Stimulated activated CD8-positive, alpha-beta memory T cell treated with anti-CD3 and anti-CD28 coated beads, Interleukin-7, amount 100 ng/mL, for 1 hour (primary cell): ENCODE results near the gene MAP4.
"Not testable (repeated sequence)": the region's sequence is repeated elsewhere in the genome, so short reads cannot be mapped to it uniquely, and the experiment has no call there.

Source experiments
- DNase-seq, 2 donors: peaks; one replicate each; pipeline ENCODE4 v3.0.0-alpha.2; 2020; ENCODE audit warnings: low read depth in 2 of 2

Gene MAP4

DNA sequence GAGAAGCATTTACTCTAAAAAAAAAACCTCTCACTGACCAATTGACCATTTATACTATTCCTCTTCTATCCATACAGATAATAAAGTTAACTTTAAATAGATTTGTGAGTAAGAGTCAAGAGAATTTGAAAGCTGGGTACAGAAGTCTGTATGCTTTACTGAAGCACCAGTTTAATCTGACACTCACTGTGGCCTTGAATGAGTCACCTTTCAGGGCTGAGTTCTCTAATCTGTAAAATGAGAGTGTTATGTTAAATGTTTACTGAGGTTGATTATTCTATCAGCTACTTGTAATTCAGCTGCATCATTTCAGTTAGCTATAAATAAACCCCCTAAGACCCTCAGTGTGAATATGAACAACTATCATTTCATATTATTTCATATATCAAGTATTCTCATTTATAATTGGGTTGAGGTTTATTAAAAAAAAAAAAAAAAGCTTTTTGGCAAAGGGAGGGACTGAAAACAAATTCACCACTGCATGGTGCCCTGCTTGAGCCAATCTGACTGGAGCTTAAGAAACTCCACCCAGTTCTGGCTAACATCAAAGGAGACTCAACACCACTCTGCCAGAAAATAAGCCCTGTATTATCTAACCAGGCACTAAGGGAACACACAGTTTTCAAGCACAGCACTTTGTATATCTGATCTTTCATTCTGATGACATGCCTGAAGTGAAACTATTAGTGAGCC, 2.8 kb downstream of the MAP4 start:
- no peak for DNase-seq

DNA sequence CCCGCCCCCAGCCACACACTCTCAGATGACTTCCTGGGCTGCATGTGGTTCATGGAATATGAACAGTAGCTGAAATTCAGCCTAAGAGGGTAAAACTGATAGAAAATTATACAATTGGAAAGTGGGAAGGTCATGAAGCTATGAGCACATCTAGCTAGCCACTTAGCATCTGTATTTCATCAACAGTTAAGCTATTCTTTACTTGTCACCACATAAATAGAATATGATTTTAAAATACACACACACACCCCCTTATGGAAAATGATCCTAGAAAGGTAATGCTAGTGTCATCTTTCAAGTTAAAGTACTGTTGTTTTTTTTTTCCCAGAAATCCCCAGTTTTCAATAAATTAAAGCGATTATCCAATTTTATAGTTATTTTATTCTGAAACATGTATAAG, 3.6 kb downstream of the MAP4 start:
- no peak for DNase-seq

DNA sequence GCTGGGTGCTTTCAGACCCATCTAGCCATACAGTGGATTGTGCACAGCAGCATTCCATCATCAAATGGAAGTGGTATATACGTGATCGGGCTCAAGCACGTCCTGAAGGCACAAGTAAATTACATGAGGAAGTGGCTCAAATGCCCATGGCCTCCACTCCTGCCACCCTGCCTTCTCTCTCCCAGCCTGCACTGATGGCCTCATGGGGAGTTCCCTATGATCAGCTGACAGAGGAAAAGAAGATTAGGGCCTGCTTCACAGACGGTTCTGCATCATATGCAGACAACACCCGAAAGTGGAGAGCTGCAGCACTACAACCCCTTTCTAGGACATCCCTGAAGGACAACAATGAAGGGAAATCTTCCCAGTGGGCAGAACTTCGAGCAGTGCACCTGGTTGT, 8.2 kb downstream of the MAP4 start:
- not testable (repeated sequence) for DNase-seq

GRCh38 chr3:48007361-48007760, 8.9 kb downstream of the MAP4 start:
- DNase-seq: not testable (repeated sequence)

DNA sequence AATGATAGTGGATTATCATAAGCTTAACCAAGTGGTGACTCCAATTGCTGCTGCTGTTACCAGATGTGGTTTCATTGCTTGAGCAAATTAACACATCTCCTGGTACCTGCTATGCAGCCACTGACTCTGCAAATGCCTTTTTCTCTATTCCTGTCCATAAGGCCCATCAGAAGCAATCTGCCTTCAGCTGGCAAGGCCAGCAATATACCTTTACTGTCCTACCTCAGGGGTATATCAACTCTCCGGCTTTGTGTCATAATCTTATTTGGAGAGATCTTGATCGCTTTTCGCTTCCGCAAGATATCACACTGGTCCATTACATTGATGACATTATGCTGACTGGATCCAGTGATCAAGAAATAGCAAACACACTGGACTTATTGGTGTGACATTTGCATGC, 9.4 kb downstream of the MAP4 start:
- not testable (repeated sequence) for DNase-seq

- DNase-seq: no peak
Observed at GRCh38 chr3:48004694-48005093, 11.5 kb downstream of the MAP4 start.

DNA sequence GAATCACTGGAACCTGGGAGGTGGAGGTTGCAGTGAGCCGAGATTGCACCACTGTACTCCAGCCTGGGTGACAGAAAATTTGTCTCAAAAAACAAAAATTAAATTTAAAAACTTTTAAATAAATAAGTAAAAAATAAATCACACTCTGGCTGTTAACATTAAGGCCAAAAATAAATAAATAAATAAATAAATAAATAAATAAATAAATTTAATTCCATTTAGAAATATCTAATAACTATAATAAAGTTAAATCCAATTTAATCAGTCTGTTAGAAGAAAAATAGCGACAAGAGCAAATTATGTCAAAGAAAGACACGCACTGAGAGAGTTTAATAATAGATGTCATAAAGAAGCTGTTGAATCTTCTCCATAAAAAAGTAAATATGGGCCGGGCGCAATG, 13.4 kb downstream of the MAP4 start:
- no peak for DNase-seq

DNA sequence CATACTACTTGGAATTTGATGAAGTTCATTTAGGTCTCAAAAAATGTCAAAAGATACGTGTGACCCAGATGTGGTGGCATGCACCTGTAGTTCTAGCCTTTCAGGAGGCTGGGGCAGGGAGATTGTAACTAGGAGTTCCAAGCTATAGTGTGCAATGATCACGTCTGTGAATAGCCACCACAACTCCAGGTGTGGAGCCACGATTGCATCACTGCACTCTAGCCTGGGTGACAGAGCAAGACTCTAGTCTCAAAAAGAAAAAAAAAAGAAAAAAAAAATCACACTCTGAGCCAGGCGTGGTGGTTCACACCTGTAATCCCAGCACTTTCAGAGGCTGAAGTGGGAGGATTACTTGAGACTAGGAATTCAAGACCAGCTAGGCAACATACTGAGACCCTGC, 14.2 kb downstream of the MAP4 start:
- DNase-seq: no peak

- no peak for DNase-seq
Observed at GRCh38 chr3:48000212-48000611, 16.0 kb downstream of the MAP4 start.

- DNase-seq: no peak
Observed at GRCh38 chr3:47996440-47996839, 19.8 kb downstream of the MAP4 start.

- DNase-seq: no peak
Observed at GRCh38 chr3:47994180-47994579, 22.0 kb downstream of the MAP4 start.

DNA sequence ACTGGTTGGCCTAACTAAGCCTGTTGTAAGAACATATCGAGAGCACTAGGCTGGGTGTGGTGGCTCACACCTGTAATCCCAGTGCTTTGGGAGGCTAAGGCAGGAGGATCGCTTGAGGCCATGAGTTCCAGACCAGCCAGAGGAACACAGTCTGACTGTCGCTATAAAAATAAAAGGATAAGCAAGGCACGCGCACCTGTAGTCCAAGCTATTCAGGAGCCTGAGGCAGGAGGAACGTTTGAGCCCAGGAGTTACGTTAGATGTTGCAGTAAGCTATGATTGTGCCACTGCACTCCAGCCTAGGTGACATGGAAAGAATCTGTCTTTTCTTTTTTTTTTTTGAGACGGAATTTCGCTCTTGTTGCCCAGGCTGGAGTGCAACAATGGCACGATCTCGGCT, 24.9 kb downstream of the MAP4 start:
- no peak for DNase-seq

DNA sequence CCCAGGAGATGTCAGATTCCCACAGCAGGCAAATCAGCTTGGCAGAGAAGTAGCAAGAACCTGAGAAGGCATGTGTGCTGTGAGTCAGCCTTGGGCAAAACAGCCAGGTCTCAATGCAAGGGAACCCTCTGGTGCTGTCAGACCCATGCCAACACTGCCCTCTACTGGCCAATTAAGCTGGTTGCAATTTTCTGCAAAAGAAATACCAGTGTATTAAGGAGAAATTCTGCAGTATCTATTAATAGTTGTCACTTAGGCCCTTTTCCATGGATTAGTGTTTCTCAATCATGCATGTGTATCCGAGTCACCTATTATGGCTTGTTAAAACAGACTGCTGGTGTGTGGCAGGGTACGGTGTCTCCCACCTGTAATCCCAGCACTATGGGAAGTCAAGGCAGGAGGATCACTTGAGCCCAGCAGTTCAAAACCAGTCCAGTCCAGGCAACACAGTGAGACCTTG, 26.2 kb downstream of the MAP4 start:
- peak; percentile 25 to 38 for DNase-seq

GRCh38 chr3:47985381-47985780, 30.8 kb downstream of the MAP4 start:
- DNase-seq: no peak

GRCh38 chr3:47984075-47984728, 32.0 kb downstream of the MAP4 start:
- DNase-seq: no peak

DNA sequence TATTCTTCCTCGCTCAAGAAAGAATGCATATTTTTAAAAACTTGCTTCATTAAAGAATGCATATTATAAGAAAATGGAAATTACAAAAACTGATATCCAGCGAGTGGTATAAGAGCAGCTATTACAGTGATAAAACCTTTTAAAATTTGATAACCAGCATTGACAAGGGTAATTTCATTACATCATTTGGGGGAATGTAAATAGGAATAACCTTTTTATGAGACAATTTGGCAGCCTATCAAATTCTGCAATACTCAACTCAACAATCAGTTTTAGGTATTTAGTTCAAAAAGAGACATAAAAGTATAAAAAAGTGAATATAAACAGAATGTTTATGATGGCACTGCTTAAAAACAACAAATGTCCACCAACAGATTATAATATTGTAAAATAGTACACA, 35.4 kb downstream of the MAP4 start:
- no peak for DNase-seq

GRCh38 chr3:47979070-47979469, 37.1 kb downstream of the MAP4 start:
- no peak for DNase-seq

DNA sequence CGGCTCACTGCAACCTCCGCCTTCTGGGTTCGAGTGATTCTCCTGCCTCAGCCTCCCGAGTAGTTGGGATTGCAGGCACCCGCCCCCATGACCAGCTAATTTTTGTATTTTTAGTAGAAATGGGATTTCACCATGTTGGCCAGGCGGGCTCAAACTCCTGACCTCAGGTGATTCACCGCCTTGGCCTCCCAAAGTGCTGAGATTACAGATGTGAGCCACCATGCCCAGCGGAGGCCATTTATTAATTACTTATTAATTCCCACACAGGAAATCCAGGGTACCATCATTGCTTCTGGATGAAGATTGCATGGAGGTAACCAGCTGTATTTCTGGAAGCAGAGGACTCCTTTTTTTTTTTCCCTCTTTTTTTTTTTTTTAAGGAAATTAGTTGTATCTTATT, 37.8 kb downstream of the MAP4 start:
- no peak for DNase-seq

- no peak for DNase-seq
Observed at GRCh38 chr3:47976135-47976732, 40.0 kb downstream of the MAP4 start.

DNA sequence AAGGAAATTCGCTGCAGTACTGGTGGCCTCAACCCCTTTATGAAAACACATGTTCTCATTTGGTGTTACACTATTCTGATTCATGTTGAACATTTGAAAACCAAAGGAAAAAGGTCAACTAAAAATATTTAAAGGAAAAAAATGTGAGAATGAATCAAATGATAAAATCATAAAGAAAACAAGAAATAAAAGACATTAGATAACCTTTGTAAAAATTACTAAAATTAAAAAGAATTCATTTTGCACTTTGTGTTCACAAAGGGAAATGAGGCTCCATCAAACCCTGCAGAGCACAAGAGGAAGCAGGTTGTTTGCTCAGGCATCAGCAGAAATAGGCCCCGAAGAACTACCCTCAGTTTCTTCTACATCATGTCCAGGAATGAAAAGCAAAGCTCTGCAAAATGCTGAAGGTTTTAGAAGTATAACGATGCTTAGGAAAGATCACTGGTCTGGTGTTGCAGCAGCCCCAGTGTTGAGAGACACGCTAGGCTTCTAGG, 41.2 kb downstream of the MAP4 start:
- no peak for DNase-seq

GRCh38 chr3:47971081-47971480, 45.1 kb downstream of the MAP4 start:
- no peak for DNase-seq

DNA sequence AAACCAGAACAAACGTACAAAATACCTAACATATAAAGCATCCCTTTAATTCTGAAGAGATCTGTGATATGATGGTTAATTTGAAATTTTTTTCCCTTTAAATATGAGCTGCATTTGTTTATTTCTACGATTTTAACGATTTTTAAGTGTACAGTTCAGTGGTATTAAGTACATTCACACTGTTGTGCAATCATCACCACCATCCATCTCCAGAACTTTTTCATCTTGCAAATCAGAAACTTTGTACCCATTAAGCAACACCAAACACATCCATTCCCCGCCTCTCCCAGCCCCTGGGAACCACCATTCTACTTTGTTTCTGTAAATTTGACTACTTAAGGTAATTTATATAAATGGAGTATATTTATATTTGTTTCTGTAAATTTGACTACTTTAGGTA, 51.5 kb downstream of the MAP4 start:
- no peak for DNase-seq
